PFSK-1 (cell line): ENCODE data around the gene MAN1A2.

ENCODE experiments used
- POLR2AphosphoS5 ChIP-seq: IDR thresholded peaks from 2 replicates; pipeline ENCODE4 v1.6.1; 2012; ENCODE audit warnings: low read depth, mild to moderate bottlenecking, control low read depth, low read length, moderate library complexity
- SIN3A ChIP-seq: IDR thresholded peaks from 2 replicates; pipeline ENCODE4 v1.6.1; 2012; ENCODE audit warnings: mild to moderate bottlenecking, low read length, moderate library complexity, borderline replicate concordance; ENCODE audit not compliant: insufficient read depth
- TAF1 ChIP-seq: IDR thresholded peaks from 2 replicates; pipeline ENCODE4 v1.6.1; 2012; ENCODE audit warnings: low read length, control low read depth, borderline replicate concordance; ENCODE audit not compliant: insufficient read depth
- TF ChIP-seq, protein P1 (sequence below), 2 experiments: IDR thresholded peaks; 2 replicates each; pipeline versions ENCODE4 v1.6.1 to v1.8.0; 2011 to 2012; ENCODE audit warnings: low read depth in 2 of 2, low read length in 2 of 2, control low read depth in 1 of 2, inconsistent platforms in 1 of 2, mild to moderate bottlenecking in 1 of 2, moderate library complexity in 1 of 2; ENCODE audit not compliant: insufficient read depth in 1 of 2

DNA sequence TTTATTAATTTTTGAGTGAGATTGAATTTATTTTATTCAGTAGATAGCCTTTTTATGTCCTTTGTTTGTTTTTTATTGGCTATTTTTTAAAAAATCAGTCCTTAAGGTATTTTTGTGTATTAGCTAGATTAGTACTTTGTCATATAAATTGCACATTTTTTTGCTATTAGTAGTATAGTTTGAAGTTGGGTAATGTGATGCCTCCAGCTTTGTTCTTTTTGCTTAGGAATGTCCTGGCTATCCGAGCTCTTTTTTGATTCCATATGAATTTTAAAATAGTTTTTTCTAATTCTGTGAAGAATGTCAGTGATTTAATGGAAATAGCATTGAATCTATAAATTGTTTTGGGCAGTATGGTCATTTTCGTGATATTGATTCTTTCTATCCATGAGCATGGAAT lies 80.4 kb downstream of the MAN1A2 start:
- TF ChIP-seq, protein P1, sequence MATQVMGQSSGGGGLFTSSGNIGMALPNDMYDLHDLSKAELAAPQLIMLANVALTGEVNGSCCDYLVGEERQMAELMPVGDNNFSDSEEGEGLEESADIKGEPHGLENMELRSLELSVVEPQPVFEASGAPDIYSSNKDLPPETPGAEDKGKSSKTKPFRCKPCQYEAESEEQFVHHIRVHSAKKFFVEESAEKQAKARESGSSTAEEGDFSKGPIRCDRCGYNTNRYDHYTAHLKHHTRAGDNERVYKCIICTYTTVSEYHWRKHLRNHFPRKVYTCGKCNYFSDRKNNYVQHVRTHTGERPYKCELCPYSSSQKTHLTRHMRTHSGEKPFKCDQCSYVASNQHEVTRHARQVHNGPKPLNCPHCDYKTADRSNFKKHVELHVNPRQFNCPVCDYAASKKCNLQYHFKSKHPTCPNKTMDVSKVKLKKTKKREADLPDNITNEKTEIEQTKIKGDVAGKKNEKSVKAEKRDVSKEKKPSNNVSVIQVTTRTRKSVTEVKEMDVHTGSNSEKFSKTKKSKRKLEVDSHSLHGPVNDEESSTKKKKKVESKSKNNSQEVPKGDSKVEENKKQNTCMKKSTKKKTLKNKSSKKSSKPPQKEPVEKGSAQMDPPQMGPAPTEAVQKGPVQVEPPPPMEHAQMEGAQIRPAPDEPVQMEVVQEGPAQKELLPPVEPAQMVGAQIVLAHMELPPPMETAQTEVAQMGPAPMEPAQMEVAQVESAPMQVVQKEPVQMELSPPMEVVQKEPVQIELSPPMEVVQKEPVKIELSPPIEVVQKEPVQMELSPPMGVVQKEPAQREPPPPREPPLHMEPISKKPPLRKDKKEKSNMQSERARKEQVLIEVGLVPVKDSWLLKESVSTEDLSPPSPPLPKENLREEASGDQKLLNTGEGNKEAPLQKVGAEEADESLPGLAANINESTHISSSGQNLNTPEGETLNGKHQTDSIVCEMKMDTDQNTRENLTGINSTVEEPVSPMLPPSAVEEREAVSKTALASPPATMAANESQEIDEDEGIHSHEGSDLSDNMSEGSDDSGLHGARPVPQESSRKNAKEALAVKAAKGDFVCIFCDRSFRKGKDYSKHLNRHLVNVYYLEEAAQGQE (IDR thresholded peaks at IDR 0.05; ENCODE audit: insufficient read depth in 1 of 2, low read depth in 2 of 2, low read length in 2 of 2): no peak
- TF ChIP-seq POLR2AphosphoS5: no peak
- TF ChIP-seq TAF1: no peak
- TF ChIP-seq SIN3A: no peak
